Lung (tissue), 12 donors: ENCODE results near the gene MADD. TPM values are rescaled to one million over a fixed set of nuclear protein-coding genes. Genes with fewer than 3 reads are reported as not detected.
A peak's percentile ranks its signal among the peaks of the same experiment; 100 is the strongest.

Experiments
- ATAC-seq: fragments of 200-7000 bp; cut with Tn5 transposase; one replicate; pipeline ENCODE4 v1.9.1; 2020; ENCODE audit warnings: moderate number of reproducible peaks; ENCODE audit not compliant: insufficient read depth, low FRiP score
- DNase-seq, 3 donors: peaks; one replicate each; pipeline ENCODE4 v3.0.0-alpha.2; 2013 to 2017
- H3K27ac ChIP-seq, 2 donors: one replicate each; pipeline ENCODE4 v1.5.1; 2013; ENCODE audit warnings: mild to moderate bottlenecking in 2 of 2, moderate library complexity in 2 of 2, control low read depth in 1 of 2, inconsistent platforms in 1 of 2, low read depth in 1 of 2, low read length in 1 of 2
- H3K27me3 ChIP-seq, 3 donors: one replicate each; pipeline ENCODE4 v1.5.1; 2013; ENCODE audit warnings: low read length in 2 of 3; ENCODE audit not compliant: control insufficient read depth in 3 of 3, insufficient read depth in 3 of 3
- H3K36me3 ChIP-seq, 4 donors: one replicate each; pipeline ENCODE4 v1.5.1; 2013; ENCODE audit warnings: low read length in 4 of 4, mild to moderate bottlenecking in 1 of 4, moderate library complexity in 1 of 4; ENCODE audit not compliant: control insufficient read depth in 4 of 4, insufficient read depth in 4 of 4
- H3K4me1 ChIP-seq, 5 donors: one replicate each; pipeline ENCODE4 v1.5.1; 2013; ENCODE audit warnings: low read length in 5 of 5, mild to moderate bottlenecking in 2 of 5, moderate library complexity in 1 of 5; ENCODE audit not compliant: control insufficient read depth in 5 of 5, insufficient read depth in 5 of 5
- H3K4me3 ChIP-seq: one replicate; pipeline ENCODE4 v1.5.1; 2013; ENCODE audit warnings: mild to moderate bottlenecking, control low read depth, moderate library complexity
- H3K9ac ChIP-seq, 2 donors: one replicate each; pipeline ENCODE4 v1.5.1; 2013; ENCODE audit warnings: low read length in 2 of 2, control low read depth in 1 of 2; ENCODE audit not compliant: insufficient read depth in 1 of 2
- H3K9me3 ChIP-seq, 4 donors: one replicate each; pipeline ENCODE4 v1.5.1; 2013; ENCODE audit warnings: low read length in 3 of 4, mild to moderate bottlenecking in 1 of 4, moderate library complexity in 1 of 4; ENCODE audit not compliant: control insufficient read depth in 4 of 4, insufficient read depth in 3 of 4
- CTCF ChIP-seq: IDR thresholded peaks from 2 replicates; pipeline ENCODE4 v1.5.1; 2012; ENCODE audit warnings: mild to moderate bottlenecking; ENCODE audit errors: control extremely low read depth, extremely low read depth
- WGBS, 2 donors: extraction: QIAGEN DNeasy Blood & Tissue Kit; methylation state at CpG; one replicate each; pipeline ENCODE4 v1.1.7; 2013; 5-methylcytosine and 5-hydroxymethylcytosine counted together
- polyA plus RNA-seq, 2 donors: library from polyadenylated mRNA; stranded (reverse); fragments of 200-250 nt; gene quantifications; one replicate each; pipeline ENCODE4 v1.2.1, GENCODE V29; 2013
- total RNA-seq, 2 donors: library from RNA; depleted of rRNA in 1 of 2; stranded (reverse); fragments of >200 nt in 1 of 2; gene quantifications; one replicate each; pipeline ENCODE4 v1.2.1, GENCODE V29; 2014 to 2021
- donor health status: control.
- donor health status: control.
- donor health status: Bipolar disorder and iron deficiency.
- donor health status: healthy.
- donor health status: DM: yes; HTN: yes; CAD: no.

Gene MADD
- total and polyA plus RNA-seq, 4 donors: 15.9 to 56.8 (median 37.1) TPM

- DNase-seq (no peak), ATAC-seq (no peak)
- TF ChIP-seq CTCF: no peak
- H3K4me1 ChIP-seq: peaks cover 0 to 10% (median 3%) of the 10 kb centered on the region in 5 donors
- no peak overlapping the region for H3K9ac ChIP-seq
- no peaks in the 10 kb centered on the region for H3K27me3 ChIP-seq
- no peak overlapping the region for H3K4me3 ChIP-seq
- 88 to 95% methylated on average over 21 of the region's 21 CpGs for WGBS, 2 donors
- H3K27ac ChIP-seq: peak overlapping the region; percentile 41 to 68
- no peaks in the 10 kb centered on the region for H3K9me3 ChIP-seq
- peaks cover 17 to 55% (median 33%) of the 10 kb centered on the region in 4 donors for H3K36me3 ChIP-seq
These were observed 27.2 kb upstream of the MADD start for GRCh38 chr11:47242596-47243192.

- ATAC-seq (peak; percentile 48), DNase-seq (no peak)
- H3K9ac ChIP-seq: no peak overlapping the region
- H3K27me3 ChIP-seq: no peaks in the 10 kb centered on the region
- WGBS, 2 donors: 56 to 74% methylated on average over 4 of the region's 4 CpGs
- H3K27ac ChIP-seq: peak overlapping the region in 1 of 2 donors; percentile 68
- peaks cover 0 to 13% (median 7%) of the 10 kb centered on the region in 5 donors for H3K4me1 ChIP-seq
- peaks cover 12 to 53% (median 31%) of the 10 kb centered on the region in 4 donors for H3K36me3 ChIP-seq
- no peaks in the 10 kb centered on the region for H3K9me3 ChIP-seq
- TF ChIP-seq CTCF: no peak
- no peak overlapping the region for H3K4me3 ChIP-seq
These were observed 26.5 kb upstream of the MADD start for GRCh38 chr11:47243454-47243853.

DNA sequence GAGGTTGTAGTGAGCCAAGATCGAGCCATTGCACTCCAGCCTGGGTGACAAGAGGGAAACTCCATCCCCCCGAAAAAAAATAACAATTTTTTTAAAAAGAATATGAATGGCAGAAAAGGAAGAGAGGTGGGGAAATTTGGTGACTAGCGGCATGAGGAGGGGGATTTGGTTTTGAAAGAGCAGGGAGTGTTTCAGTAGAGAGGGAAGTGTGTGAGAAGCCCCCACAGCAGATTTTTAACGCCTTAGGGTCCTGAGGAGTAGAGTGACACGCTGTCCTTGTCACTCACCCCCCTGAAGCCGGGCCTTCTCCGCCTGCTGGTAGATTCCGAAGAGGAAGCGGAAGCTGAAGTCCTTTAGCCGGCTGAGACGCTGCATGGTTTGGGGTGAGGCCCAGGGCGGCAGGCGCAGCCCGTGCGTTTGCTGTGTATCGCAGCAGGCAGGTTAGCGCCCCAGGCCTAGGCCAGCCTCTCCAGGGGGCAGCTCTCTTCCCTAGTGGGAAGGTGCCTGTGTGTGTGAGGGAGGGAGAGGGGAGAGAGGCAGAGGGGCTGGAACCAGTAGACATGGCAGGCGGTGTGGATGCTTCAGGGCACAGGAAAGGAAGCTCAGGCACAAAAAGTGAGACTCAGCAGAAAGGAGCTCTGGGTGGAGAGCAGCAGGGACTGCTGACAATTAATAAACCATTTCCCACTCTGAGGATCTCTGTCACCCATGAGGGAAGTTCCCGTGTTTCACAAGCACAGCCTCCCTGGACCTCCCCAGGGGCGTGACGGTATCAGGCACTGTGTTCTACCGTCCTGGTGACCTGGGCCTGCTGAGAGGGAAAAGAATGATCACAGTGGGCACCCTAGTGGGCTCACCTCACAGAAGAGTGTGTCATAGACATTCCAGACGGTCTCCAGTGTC, 25.2 kb upstream of the MADD start:
- ATAC-seq (no peak), DNase-seq (no peak)
- Histone ChIP-seq H3K36me3 (peaks cover 13 to 42% (median 29%) of the 10 kb centered on the region in 4 donors), H3K9ac (no peak overlapping the region), H3K27ac (peak overlapping the region in 1 of 2 donors; percentile 37), H3K4me1 (peaks cover 0 to 19% (median 10%) of the 10 kb centered on the region in 5 donors), H3K27me3 (no peaks in the 10 kb centered on the region), H3K4me3 (no peak overlapping the region), H3K9me3 (no peaks in the 10 kb centered on the region)
- TF ChIP-seq CTCF: no peak
- WGBS, 2 donors: 91 to 93% methylated on average over 21 to 23 of the region's 23 CpGs
